Femur (tissue), 1 donor: ENCODE results near the gene TMEM255B.
"Not testable (repeated sequence)": the region's sequence is repeated elsewhere in the genome, so short reads cannot be mapped to it uniquely, and the experiment has no call there.

Experiments used
- DNase-seq: peaks from one replicate; pipeline ENCODE4 v3.0.0-alpha.2; 2017

The TMEM255B gene

GRCh38 chr13:113770441-113770840 is 11.4 kb downstream of the TMEM255B start:
- DNase-seq, result no peak

- no peak for DNase-seq
Measured at GRCh38 chr13:113770937-113771336, 11.9 kb downstream of the TMEM255B start.

GRCh38 chr13:113771709-113772331 is 12.8 kb downstream of the TMEM255B start:
- no peak for DNase-seq

GRCh38 chr13:113774177-113775107 is 15.4 kb downstream of the TMEM255B start:
- no peak for DNase-seq

- DNase-seq, result no peak
Measured at GRCh38 chr13:113775451-113776145, 16.6 kb downstream of the TMEM255B start.

GRCh38 chr13:113776231-113777125 is 17.5 kb downstream of the TMEM255B start:
- no peak for DNase-seq

- no peak for DNase-seq
Measured at GRCh38 chr13:113777311-113778260, 18.6 kb downstream of the TMEM255B start.

- DNase-seq, result no peak
Measured at GRCh38 chr13:113781571-113781970, 22.5 kb downstream of the TMEM255B start.

GRCh38 chr13:113782472-113782871 is 23.4 kb downstream of the TMEM255B start:
- DNase-seq, result no peak

- no peak for DNase-seq
Measured at GRCh38 chr13:113783200-113783881, 24.3 kb downstream of the TMEM255B start.

- no peak for DNase-seq
Measured at GRCh38 chr13:113783966-113784644, 25.1 kb downstream of the TMEM255B start.

GRCh38 chr13:113784645-113785024 is 25.6 kb downstream of the TMEM255B start:
- no peak for DNase-seq

- peak; percentile 50 for DNase-seq
Measured at GRCh38 chr13:113785051-113786010, 26.3 kb downstream of the TMEM255B start.

- no peak for DNase-seq
Measured at GRCh38 chr13:113786262-113786841, 27.3 kb downstream of the TMEM255B start.

- DNase-seq, result no peak
Measured at GRCh38 chr13:113787694-113788093, 28.7 kb downstream of the TMEM255B start.

GRCh38 chr13:113788413-113789135 is 29.5 kb downstream of the TMEM255B start:
- no peak for DNase-seq

- DNase-seq, result no peak
Measured at GRCh38 chr13:113789167-113789566, 30.1 kb downstream of the TMEM255B start.

GRCh38 chr13:113789931-113790330 is 30.9 kb downstream of the TMEM255B start:
- DNase-seq, result not testable (repeated sequence)
